ENCODE data around the gene IMPA2.

DNA sequence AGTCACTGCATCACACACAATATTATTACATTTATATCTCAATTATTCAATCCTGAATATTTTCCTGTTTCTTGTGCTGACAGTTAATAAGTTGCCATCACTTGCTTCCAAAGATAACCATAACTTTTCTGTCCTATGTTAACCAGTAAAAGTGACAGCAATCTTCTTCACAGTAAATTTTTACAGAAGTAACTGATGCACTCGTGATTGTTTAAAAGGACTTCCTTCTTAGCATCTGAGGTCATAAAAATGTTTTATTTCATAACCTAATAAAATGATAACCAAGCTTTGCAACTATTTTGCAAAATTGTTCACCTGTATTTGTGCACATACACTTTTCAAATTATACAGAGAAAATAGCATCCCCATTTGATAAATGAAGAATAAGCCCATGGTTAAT is 91.7 kb downstream of the IMPA2 start:
- no peak for TF ChIP-seq POLR2A (IDR thresholded peaks at IDR 0.05)
- TF ChIP-seq, protein P1, sequence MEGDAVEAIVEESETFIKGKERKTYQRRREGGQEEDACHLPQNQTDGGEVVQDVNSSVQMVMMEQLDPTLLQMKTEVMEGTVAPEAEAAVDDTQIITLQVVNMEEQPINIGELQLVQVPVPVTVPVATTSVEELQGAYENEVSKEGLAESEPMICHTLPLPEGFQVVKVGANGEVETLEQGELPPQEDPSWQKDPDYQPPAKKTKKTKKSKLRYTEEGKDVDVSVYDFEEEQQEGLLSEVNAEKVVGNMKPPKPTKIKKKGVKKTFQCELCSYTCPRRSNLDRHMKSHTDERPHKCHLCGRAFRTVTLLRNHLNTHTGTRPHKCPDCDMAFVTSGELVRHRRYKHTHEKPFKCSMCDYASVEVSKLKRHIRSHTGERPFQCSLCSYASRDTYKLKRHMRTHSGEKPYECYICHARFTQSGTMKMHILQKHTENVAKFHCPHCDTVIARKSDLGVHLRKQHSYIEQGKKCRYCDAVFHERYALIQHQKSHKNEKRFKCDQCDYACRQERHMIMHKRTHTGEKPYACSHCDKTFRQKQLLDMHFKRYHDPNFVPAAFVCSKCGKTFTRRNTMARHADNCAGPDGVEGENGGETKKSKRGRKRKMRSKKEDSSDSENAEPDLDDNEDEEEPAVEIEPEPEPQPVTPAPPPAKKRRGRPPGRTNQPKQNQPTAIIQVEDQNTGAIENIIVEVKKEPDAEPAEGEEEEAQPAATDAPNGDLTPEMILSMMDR (IDR thresholded peaks at IDR 0.05): no peak
- TF ChIP-seq POLR2AphosphoS5 (IDR thresholded peaks at IDR 0.05): no peak

All from gastroesophageal sphincter (tissue), 3 donors.